HL-60 (cell line): ENCODE results near the gene TNFSF12.

Source experiments
- DNase-seq, 2 experiments: peaks; one replicate each; pipeline ENCODE4 v3.0.0-alpha.2; 2010 to 2020; ENCODE audit warnings: low read depth in 1 of 2, low spot score in 1 of 2
- H3K27ac ChIP-seq: fragments of 250-450 bp; sonication (Bioruptor Pico); replicated peaks from 2 replicates; pipeline ENCODE4 v1.5.1; 2020; ENCODE audit warnings: mild to moderate bottlenecking, moderate library complexity
- H3K27me3 ChIP-seq: fragments of 250-450 bp; sonication (Bioruptor Pico); 2 replicates; pipeline ENCODE4 v1.5.1; 2021; ENCODE audit warnings: mild to moderate bottlenecking, moderate library complexity; ENCODE audit not compliant: insufficient read depth, poor library complexity, severe bottlenecking
- H3K4me3 ChIP-seq: replicated peaks from 2 replicates; pipeline ENCODE4 v1.5.1; 2011; ENCODE audit warnings: mild to moderate bottlenecking, control low read depth, low read length; ENCODE audit not compliant: insufficient read depth
- GABPA ChIP-seq: IDR thresholded peaks from 2 replicates; pipeline ENCODE4 v1.6.1; 2012; ENCODE audit warnings: low read depth
- POLR2AphosphoS5 ChIP-seq: IDR thresholded peaks from 2 replicates; pipeline ENCODE4 v1.6.1; 2012; ENCODE audit warnings: low read depth
- SPI1 ChIP-seq: IDR thresholded peaks from 2 replicates; pipeline ENCODE4 v1.6.1; 2012; ENCODE audit warnings: low read depth, mild to moderate bottlenecking, borderline replicate concordance
- TF ChIP-seq, protein P1 (sequence below): IDR thresholded peaks from one replicate; pipeline ENCODE4 v1.5.1; 2011; ENCODE audit warnings: low read length, control low read depth, inconsistent platforms; ENCODE audit not compliant: insufficient read depth
- TF ChIP-seq, protein P2 (sequence below): IDR thresholded peaks from 2 replicates; pipeline ENCODE4 v1.6.1; 2012; ENCODE audit warnings: low read depth; ENCODE audit not compliant: insufficient replicate concordance

The TNFSF12 gene

DNA sequence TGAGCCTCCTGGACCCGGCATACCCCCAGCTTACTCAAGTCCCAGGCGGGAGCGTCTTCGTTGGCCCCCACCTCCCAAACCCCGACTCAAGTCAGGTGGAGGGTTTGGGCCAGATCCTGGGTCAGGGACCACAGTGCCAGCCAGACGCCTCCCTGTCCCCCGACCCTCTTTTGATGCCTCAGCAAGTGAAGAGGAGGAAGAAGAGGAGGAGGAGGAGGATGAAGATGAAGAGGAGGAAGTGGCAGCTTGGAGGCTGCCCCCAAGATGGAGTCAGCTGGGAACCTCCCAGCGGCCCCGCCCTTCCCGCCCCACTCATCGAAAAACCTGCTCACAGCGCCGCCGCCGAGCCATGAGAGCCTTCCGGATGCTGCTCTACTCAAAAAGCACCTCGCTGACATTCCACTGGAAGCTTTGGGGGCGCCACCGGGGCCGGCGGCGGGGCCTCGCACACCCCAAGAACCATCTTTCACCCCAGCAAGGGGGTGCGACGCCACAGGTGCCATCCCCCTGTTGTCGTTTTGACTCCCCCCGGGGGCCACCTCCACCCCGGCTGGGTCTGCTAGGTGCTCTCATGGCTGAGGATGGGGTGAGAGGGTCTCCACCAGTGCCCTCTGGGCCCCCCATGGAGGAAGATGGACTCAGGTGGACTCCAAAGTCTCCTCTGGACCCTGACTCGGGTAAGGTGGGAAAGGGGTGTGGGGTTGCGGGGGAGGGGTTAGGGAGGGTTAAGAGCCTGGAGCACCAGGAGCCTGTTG lies 14.4 kb downstream of the TNFSF12 start:
- H3K27ac ChIP-seq = no peak overlapping the region

DNA sequence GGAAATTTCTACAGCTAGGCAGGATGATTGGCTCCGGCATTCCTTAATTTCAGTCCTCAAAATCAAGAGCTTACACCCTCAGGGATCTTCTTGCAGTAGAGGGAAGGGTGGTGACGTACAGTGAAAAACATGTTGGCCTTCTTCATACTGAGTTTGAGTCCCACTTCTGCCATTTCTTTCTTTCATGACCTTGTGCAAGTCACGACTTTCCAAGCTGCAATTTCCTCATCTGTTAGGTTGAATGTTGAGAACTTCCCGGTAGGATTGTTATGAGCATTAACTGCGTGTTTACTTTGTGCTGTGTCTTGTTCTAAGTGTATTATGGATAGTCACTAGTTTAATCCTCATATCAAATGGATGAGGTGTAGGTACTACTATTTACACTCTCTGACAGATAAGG lies 20.7 kb downstream of the TNFSF12 start:
- H3K27ac ChIP-seq = no peak overlapping the region
- no peak for TF ChIP-seq POLR2AphosphoS5
- TF ChIP-seq, protein P1, sequence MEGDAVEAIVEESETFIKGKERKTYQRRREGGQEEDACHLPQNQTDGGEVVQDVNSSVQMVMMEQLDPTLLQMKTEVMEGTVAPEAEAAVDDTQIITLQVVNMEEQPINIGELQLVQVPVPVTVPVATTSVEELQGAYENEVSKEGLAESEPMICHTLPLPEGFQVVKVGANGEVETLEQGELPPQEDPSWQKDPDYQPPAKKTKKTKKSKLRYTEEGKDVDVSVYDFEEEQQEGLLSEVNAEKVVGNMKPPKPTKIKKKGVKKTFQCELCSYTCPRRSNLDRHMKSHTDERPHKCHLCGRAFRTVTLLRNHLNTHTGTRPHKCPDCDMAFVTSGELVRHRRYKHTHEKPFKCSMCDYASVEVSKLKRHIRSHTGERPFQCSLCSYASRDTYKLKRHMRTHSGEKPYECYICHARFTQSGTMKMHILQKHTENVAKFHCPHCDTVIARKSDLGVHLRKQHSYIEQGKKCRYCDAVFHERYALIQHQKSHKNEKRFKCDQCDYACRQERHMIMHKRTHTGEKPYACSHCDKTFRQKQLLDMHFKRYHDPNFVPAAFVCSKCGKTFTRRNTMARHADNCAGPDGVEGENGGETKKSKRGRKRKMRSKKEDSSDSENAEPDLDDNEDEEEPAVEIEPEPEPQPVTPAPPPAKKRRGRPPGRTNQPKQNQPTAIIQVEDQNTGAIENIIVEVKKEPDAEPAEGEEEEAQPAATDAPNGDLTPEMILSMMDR = no peak
- TF ChIP-seq GABPA = no peak
- TF ChIP-seq, protein P2, sequence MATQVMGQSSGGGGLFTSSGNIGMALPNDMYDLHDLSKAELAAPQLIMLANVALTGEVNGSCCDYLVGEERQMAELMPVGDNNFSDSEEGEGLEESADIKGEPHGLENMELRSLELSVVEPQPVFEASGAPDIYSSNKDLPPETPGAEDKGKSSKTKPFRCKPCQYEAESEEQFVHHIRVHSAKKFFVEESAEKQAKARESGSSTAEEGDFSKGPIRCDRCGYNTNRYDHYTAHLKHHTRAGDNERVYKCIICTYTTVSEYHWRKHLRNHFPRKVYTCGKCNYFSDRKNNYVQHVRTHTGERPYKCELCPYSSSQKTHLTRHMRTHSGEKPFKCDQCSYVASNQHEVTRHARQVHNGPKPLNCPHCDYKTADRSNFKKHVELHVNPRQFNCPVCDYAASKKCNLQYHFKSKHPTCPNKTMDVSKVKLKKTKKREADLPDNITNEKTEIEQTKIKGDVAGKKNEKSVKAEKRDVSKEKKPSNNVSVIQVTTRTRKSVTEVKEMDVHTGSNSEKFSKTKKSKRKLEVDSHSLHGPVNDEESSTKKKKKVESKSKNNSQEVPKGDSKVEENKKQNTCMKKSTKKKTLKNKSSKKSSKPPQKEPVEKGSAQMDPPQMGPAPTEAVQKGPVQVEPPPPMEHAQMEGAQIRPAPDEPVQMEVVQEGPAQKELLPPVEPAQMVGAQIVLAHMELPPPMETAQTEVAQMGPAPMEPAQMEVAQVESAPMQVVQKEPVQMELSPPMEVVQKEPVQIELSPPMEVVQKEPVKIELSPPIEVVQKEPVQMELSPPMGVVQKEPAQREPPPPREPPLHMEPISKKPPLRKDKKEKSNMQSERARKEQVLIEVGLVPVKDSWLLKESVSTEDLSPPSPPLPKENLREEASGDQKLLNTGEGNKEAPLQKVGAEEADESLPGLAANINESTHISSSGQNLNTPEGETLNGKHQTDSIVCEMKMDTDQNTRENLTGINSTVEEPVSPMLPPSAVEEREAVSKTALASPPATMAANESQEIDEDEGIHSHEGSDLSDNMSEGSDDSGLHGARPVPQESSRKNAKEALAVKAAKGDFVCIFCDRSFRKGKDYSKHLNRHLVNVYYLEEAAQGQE = no peak
- TF ChIP-seq SPI1 = no peak
- no peak for DNase-seq
- H3K4me3 ChIP-seq = no peak overlapping the region
- H3K27me3 ChIP-seq = no peaks in the 10 kb centered on the region

More for the DNA sequence above, 14.4 kb downstream of the TNFSF12 start:
- no peak for DNase-seq
- peak overlapping the region; percentile 74 for H3K4me3 ChIP-seq
- TF ChIP-seq GABPA (no peak), SPI1 (no peak), POLR2AphosphoS5 (no peak)
- TF ChIP-seq, protein P2 = no peak
- TF ChIP-seq, protein P1 = no peak
- H3K27me3 ChIP-seq = no peaks in the 10 kb centered on the region

DNA sequence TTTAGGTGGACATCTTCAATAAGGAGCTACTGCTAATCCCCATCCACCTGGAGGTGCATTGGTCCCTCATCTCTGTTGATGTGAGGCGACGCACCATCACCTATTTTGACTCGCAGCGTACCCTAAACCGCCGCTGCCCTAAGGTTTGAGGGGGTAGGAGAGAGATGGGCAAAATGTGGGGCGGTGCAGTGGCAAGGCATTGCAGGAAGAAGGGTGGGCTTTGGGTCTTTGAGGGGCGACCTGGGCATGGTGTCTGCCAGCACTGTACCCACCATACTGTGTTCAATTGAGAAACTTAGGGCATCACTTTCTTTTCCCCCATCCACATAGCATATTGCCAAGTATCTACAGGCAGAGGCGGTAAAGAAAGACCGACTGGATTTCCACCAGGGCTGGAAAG lies 21.5 kb downstream of the TNFSF12 start:
- H3K4me3 ChIP-seq = no peak overlapping the region
- no peak for DNase-seq
- no peak overlapping the region for H3K27ac ChIP-seq
- H3K27me3 ChIP-seq = no peaks in the 10 kb centered on the region
- TF ChIP-seq POLR2AphosphoS5 = no peak
- TF ChIP-seq GABPA = no peak
- no peak for TF ChIP-seq SPI1
- TF ChIP-seq, protein P2 = no peak
- TF ChIP-seq, protein P1 = no peak
